ENCODE results near the gene C19orf38.

Gene C19orf38

DNA sequence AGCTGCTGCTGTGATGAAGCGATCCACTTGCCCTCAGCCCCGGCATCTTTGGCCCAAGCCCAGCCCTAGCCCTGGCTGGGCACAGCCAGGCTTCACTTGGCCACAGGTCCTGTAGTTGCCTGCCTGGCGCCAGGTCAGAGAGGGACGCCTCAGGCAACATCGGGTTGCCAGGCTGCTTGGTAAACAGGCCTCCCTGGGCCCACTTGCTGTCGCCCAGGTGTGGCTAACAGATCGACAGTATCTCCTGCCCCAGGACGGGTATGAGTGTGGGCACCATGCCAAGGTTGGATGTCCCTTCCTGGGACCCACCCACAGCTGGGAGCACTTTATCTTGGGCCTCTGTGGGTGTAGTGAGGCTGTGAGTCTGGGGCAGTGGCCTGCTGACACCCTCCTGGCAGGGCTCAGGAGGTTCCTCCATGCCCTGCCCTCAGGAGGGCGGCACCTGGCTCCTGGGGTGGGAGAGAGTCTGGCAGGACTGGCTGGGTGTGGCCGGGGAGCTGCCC is 51.0 kb downstream of the C19orf38 start:
- 0 out of 2 replicates have a peak, but pooled peaks cover 2% of the 10 kb centered on the region for H3K36me3 ChIP-seq (ENCODE audit: insufficient read depth, low read length)
- DNase-seq (no peak), ATAC-seq (ENCODE audit: insufficient read depth, low read depth) (no peak)
- no peaks in the 10 kb centered on the region for H3K27me3 ChIP-seq (ENCODE audit: insufficient read depth, low read length, poor library complexity)
- peaks cover 46% of the 10 kb centered on the region for H4K20me1 ChIP-seq (ENCODE audit: insufficient read depth, low read length)
- H3K9me3 ChIP-seq (ENCODE audit: insufficient read depth, low read length, severe bottlenecking), result no peaks in the 10 kb centered on the region
- H3K4me1 ChIP-seq (ENCODE audit: insufficient read depth, low read length), result no peaks in the 10 kb centered on the region
- TF ChIP-seq, protein P1, sequence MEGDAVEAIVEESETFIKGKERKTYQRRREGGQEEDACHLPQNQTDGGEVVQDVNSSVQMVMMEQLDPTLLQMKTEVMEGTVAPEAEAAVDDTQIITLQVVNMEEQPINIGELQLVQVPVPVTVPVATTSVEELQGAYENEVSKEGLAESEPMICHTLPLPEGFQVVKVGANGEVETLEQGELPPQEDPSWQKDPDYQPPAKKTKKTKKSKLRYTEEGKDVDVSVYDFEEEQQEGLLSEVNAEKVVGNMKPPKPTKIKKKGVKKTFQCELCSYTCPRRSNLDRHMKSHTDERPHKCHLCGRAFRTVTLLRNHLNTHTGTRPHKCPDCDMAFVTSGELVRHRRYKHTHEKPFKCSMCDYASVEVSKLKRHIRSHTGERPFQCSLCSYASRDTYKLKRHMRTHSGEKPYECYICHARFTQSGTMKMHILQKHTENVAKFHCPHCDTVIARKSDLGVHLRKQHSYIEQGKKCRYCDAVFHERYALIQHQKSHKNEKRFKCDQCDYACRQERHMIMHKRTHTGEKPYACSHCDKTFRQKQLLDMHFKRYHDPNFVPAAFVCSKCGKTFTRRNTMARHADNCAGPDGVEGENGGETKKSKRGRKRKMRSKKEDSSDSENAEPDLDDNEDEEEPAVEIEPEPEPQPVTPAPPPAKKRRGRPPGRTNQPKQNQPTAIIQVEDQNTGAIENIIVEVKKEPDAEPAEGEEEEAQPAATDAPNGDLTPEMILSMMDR (IDR thresholded peaks at IDR 0.05; ENCODE audit: borderline replicate concordance, extremely low read depth, low read length, poor library complexity, severe bottlenecking), result no peak
- TF ChIP-seq EZH2 (IDR thresholded peaks at IDR 0.05; ENCODE audit: borderline replicate concordance, low read depth, low read length, severe bottlenecking), result no peak
- no peak overlapping the region for H3K4me3 ChIP-seq (ENCODE audit: low read depth in 1 of 2, low read length in 2 of 2)
- H3K79me2 ChIP-seq (ENCODE audit: insufficient read depth, low read length), result peaks cover 83% of the 10 kb centered on the region
- H2AFZ ChIP-seq (ENCODE audit: low read depth, low read length), result no peak overlapping the region
- no peak overlapping the region for H3K9ac ChIP-seq (ENCODE audit: low read depth, low read length)
- H3K27ac ChIP-seq (ENCODE audit: low read length), result no peak overlapping the region
- H3K4me2 ChIP-seq (ENCODE audit: insufficient read depth, low read length), result no peak overlapping the region

GRCh38 chr19:10907925-10908324 is 59.7 kb downstream of the C19orf38 start:
- no peak for ATAC-seq (ENCODE audit: insufficient read depth, low read depth)
- H2AFZ ChIP-seq (ENCODE audit: low read depth, low read length), result no peak overlapping the region
- DNase-seq, result no peak
- H3K27me3 ChIP-seq (ENCODE audit: insufficient read depth, low read length, poor library complexity), result no peaks in the 10 kb centered on the region
- peaks cover 60% of the 10 kb centered on the region for H3K36me3 ChIP-seq (ENCODE audit: insufficient read depth, low read length)
- no peak overlapping the region for H3K27ac ChIP-seq (ENCODE audit: low read length)
- no peaks in the 10 kb centered on the region for H3K4me1 ChIP-seq (ENCODE audit: insufficient read depth, low read length)
- no peak overlapping the region for H3K9ac ChIP-seq (ENCODE audit: low read depth, low read length)
- H3K4me3 ChIP-seq (ENCODE audit: low read depth in 1 of 2, low read length in 2 of 2), result no peak overlapping the region
- H3K4me2 ChIP-seq (ENCODE audit: insufficient read depth, low read length), result no peak overlapping the region
- H3K9me3 ChIP-seq (ENCODE audit: insufficient read depth, low read length, severe bottlenecking), result no peaks in the 10 kb centered on the region
- no peak for TF ChIP-seq EZH2 (IDR thresholded peaks at IDR 0.05; ENCODE audit: borderline replicate concordance, low read depth, low read length, severe bottlenecking)
- TF ChIP-seq, protein P1 (IDR thresholded peaks at IDR 0.05; ENCODE audit: borderline replicate concordance, extremely low read depth, low read length, poor library complexity, severe bottlenecking), result no peak
- H4K20me1 ChIP-seq (ENCODE audit: insufficient read depth, low read length), result peaks cover 16% of the 10 kb centered on the region
- H3K79me2 ChIP-seq (ENCODE audit: insufficient read depth, low read length), result peaks cover 26% of the 10 kb centered on the region

- peaks cover 63% of the 10 kb centered on the region for H3K36me3 ChIP-seq (ENCODE audit: insufficient read depth, low read length)
- no peak for TF ChIP-seq EZH2 (IDR thresholded peaks at IDR 0.05; ENCODE audit: borderline replicate concordance, low read depth, low read length, severe bottlenecking)
- TF ChIP-seq, protein P1 (IDR thresholded peaks at IDR 0.05; ENCODE audit: borderline replicate concordance, extremely low read depth, low read length, poor library complexity, severe bottlenecking), result no peak
- no peak overlapping the region for H3K27ac ChIP-seq (ENCODE audit: low read length)
- DNase-seq (no peak), ATAC-seq (ENCODE audit: insufficient read depth, low read depth) (no peak)
- peaks cover 21% of the 10 kb centered on the region for H3K79me2 ChIP-seq (ENCODE audit: insufficient read depth, low read length)
- H3K4me3 ChIP-seq (ENCODE audit: low read depth in 1 of 2, low read length in 2 of 2), result no peak overlapping the region
- no peaks in the 10 kb centered on the region for H3K9me3 ChIP-seq (ENCODE audit: insufficient read depth, low read length, severe bottlenecking)
- H3K27me3 ChIP-seq (ENCODE audit: insufficient read depth, low read length, poor library complexity), result no peaks in the 10 kb centered on the region
- no peak overlapping the region for H3K9ac ChIP-seq (ENCODE audit: low read depth, low read length)
- H4K20me1 ChIP-seq (ENCODE audit: insufficient read depth, low read length), result peaks cover 16% of the 10 kb centered on the region
- no peak overlapping the region for H3K4me2 ChIP-seq (ENCODE audit: insufficient read depth, low read length)
- no peak overlapping the region for H2AFZ ChIP-seq (ENCODE audit: low read depth, low read length)
- no peaks in the 10 kb centered on the region for H3K4me1 ChIP-seq (ENCODE audit: insufficient read depth, low read length)
Measured at GRCh38 chr19:10908380-10908960, 60.3 kb downstream of the C19orf38 start.
